ENCODE results near the gene PACC1. TPM values are rescaled to one million over a fixed set of nuclear protein-coding genes. Genes with fewer than 3 reads are reported as not detected.

The PACC1 gene
- total RNA-seq, 3 donors from 2014 or later, result 13.2 to 16.4 (median 14.9) TPM

Other genes with a start within 250 kb of the PACC1 start
- gene PPP2R5A, start 129.5 kb downstream of the PACC1 start, total RNA-seq, result 10 to 100 TPM; 36.2 to 41.4 (median 41.0) TPM
- 10 to 100 TPM; 26.4 to 29.3 (median 28.9) TPM for gene NENF, start 18.0 kb upstream of the PACC1 start, total RNA-seq
- 10 to 100 TPM; 14.8 to 27.2 (median 16.8) TPM for gene ATF3, start 193.9 kb upstream of the PACC1 start, total RNA-seq

Data from activated T-cell treated with anti-CD3 and anti-CD28 coated beads, Interleukin-2, amount 50 U/mL, for 4 hours (primary cell).